Activated CD8-positive, alpha-beta memory T cell treated with anti-CD3 and anti-CD28 coated beads, Interleukin-2, amount 50 U/mL, for 48 hours (primary cell): ENCODE measurements around the gene CABP4.

Source experiments
- DNase-seq: peaks from one replicate; pipeline ENCODE4 v3.0.0-alpha.2; 2020

The CABP4 gene

GRCh38 chr11:67455054-67455453, at the start of gene CABP4:
Gene CABP4 (plus strand): TSS chr11:67455354. CDS start chr11:67455424, 70 bp downstream.
- no peak for DNase-seq

- no peak for DNase-seq
Observed at GRCh38 chr11:67405688-67406339, 49.3 kb upstream of the CABP4 start.

DNA sequence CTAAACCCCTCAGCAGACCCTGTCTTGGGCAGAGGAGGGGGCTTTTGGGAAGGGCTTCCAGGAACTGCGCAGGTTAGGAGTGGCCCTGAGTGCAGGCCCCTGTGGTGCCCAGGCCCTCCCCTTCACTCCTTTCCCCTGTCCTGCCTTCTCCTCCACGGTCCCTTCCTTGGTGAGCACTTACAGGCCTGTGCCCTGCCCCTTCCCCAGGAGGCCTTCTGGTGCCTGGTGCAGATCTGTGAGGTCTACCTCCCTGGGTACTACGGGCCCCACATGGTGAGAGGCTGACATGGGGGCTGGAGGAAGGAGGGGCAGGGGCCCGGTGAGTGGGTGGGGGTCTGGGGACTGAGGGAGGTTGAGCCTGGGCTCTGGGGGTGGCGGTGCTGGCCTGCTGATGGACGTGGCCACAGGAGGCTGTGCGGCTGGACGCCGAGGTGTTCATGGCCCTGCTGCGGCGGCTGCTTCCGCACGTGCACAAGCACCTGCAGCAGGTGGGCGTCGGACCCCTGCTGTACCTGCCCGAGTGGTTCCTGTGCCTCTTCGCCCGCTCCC, 48.7 kb upstream of the CABP4 start:
- DNase-seq, result no peak

DNA sequence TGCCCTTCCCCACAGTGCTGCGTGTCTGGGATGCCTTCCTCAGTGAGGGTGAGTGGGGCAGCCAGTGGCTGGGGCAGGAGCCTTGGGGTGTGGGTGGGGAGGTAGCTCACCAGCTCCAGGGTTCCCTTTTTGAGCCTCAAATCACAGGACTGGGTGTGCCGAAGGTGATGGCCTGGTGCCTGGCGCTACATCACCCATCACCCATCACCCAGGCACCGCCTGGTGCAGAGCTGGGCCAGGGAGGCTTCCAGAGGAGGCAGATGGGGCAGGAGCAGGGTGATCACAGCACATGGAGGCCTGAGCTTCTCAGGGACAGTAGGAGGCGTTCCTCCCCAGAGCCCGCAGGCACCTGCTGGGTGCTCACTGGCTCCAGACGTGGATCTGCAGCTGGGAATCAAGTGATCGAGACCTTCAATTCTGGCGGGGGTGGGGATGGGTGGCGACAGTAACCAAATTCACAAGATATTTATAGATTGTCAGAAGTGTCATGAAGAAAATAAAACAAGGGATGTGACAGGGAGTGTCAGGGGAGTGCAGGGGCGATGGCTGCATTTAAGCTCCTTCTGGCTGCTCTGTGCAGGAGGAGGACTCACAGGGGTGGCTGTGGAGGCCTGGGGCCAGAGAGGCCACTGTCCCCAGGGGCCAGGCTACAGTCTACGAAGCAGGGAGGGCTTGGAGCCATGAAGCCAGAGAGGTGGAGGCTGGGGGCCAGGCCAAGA, 48.0 kb upstream of the CABP4 start:
- no peak for DNase-seq

DNA sequence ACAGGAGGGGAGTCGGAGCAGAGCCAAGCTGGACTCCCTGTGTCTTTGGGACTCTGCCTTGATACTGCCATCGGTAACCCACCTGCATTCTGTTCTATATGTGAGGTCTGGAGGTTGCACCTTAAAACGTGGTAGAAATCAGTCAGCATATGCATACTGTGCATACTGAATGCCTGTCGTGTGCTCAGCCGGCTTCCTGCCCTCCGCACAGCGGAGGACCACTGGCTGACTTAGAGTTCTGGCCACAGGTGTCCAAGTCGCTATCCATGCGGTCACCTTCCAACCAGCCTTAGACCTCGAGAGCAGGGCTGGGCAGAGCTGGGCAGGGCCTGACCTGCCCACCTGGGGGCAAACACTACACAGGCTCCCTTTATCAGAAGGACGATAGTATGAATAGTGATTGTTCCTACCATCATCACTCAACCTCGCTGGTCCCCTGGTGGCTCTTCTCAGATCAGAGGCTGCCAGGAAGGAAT, 47.4 kb upstream of the CABP4 start:
- DNase-seq, result no peak

- no peak for DNase-seq
Observed at GRCh38 chr11:67408437-67409200, 46.5 kb upstream of the CABP4 start.

- DNase-seq, result peak; percentile 86
Observed at GRCh38 chr11:67409261-67409666, 45.9 kb upstream of the CABP4 start.

DNA sequence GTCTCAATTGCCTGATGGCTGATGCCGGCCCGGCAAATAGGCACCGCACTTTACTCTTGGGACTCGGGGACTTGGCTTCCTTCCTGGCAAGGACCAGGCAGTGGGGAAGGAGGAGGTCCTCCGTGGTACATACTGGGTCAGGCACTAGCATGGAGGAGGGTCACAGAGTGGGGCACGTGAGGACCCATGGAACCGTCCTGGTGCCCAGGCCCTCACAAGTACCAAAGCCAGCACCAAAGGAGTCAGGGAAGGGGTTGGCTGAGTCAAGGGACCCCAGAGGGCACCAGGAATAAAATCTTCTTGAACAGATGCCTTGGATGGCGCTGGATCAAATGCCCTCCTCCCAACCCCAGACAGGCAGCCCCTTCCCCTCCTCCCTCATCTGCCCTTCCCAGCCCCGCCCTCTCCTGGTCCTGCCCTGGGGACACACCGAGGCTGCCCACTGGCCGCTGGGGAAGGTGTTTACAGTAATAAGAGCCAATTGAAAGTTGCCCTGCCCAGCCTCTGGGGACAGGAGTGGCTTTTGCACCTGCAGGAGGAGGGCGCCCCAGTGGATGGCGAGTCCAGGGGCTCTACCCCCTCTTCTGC, 45.3 kb upstream of the CABP4 start:
- no peak for DNase-seq

- DNase-seq, result no peak
Observed at GRCh38 chr11:67410369-67410831, 44.8 kb upstream of the CABP4 start.

DNA sequence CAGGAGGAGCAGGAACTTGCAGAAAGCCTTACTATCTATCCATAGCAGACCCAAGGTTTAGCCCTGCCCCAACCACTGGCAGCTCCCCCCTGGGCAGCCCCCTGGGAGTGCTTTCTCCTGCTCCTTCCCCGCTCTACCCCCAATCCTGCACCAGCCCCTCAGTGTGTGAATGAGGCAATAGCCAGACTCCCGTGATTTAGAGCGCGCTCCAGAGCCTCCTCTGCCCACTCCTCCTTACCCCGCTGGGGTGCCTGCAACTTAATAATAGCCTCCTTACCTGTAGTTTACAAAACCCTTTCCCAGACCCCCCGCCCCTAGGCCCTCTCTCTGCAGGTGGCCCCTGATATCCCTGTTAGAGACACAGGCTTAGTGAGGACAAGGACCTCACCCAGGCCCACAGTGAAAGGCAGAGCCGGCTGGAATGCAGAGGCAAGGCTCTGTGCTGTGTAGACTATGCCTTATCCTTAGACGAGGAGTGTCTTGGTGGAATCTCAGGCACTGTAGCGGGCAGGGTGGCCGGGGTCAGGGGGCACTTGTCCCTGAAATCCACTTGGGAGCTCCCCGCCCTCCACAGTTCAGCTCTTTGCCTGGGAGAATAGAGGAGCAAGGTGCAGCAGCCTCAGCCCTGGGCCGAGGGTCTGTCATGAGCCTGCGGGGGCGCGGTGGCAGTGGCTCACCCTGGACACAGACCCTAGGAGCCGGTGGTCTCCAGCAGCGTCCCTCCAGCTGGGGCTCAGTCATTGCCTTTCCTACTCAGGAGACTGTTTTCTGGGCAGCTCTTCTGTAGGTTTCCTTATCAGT, 44.0 kb upstream of the CABP4 start:
- DNase-seq, result no peak

DNA sequence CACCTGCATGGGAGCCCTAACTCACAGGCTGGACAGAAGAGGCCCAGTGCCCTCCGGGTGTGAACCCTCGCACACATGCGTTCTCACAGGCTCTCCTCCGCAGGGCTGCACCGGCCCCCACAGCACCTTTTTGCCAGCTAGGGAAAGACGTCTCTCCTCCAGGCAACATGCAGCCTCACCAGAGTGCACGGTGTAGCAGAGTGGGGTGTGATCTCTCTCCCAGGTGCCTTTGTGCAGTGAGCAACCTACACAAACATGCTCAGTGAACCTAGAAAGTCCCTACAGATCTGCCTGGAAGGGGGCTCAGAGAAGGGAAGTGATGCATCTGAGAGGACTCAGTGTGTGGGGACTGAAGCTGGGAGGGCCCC, 43.4 kb upstream of the CABP4 start:
- DNase-seq, result no peak

- DNase-seq, result no peak
Observed at GRCh38 chr11:67412495-67413179, 42.5 kb upstream of the CABP4 start.

- no peak for DNase-seq
Observed at GRCh38 chr11:67413266-67413849, 41.8 kb upstream of the CABP4 start.

DNA sequence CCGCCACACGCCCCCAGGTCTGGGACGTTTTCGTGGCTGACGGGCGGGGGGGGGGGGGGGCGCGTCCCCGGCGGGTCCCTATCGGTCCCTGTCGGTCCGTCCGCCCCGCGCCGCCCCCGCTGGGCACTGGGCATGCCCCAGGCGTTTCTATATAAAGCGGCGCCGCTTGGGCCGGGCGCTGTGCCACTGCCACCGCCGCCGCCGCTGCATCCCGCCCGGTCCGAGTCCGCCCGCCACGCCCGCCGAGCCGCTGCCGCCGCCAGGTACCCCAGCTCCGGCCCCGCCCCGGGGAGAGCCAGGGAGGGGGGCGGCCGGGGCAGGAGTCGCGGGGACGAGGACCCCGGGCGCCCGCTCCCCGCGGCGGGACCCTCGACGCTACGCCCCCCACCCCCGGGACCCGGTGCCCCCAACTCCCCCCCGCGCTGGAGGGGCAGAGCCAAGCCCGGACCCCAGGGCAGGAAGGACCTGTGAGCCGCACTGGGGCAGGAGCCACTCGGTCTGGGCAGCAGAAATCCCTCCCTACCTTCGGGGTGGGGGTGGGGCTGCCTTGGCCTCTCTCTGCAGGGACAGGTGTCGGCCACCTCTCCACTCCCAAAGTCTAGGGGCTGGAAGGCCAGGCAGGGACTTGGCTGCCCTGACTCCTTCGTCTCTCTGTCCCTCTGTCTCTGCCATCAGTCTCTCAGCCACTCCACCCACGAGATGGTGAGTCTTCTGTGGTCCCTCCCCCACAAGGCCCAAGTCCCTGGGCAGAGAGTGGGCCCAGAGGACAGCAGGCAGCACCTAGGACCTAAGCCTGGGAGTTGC, 39.5 kb upstream of the CABP4 start, which contains the start of gene CARNS1:
CARNS1 (plus strand) TSS at position 178 of the 804 bp plus-strand sequence; CDS start at position 700, 522 bp downstream.
- DNase-seq, result no peak

GRCh38 chr11:67416416-67417335, 38.5 kb upstream of the CABP4 start:
- peak; percentile 67 for DNase-seq

DNA sequence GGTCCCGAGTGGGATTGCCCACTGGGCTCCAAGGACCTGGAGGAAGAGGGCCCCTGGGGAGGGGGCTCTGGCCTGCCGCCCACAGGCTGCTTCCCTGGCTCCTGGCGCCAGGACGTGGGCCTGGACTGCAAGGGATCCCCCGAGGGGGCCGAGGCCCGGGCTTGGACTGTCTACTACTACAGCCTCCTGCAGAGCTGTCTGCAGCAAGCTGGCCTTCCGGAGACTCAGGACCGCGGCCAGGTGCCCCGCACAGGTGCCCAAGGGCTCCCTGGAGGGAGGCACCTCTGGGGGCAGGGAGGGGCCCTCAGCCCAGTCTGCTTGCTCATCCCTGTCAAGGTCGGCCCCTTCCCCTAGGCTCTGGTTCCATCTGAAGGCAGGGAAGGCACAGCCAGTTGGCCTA, 37.7 kb upstream of the CABP4 start:
- DNase-seq, result no peak

GRCh38 chr11:67418476-67419281, 36.5 kb upstream of the CABP4 start:
- peak; percentile 71 for DNase-seq
